ENCODE results near the gene RGS6.

RGS6 gene

GRCh38 chr14:71952381-71953363 is 20.4 kb downstream of the RGS6 start:
- no peak for DNase-seq

- DNase-seq = no peak
These were observed 24.8 kb downstream of the RGS6 start for GRCh38 chr14:71956920-71957563.

- no peak for DNase-seq
These were observed 26.8 kb downstream of the RGS6 start for GRCh38 chr14:71959055-71959454.

- DNase-seq = no peak
These were observed 28.5 kb downstream of the RGS6 start for GRCh38 chr14:71960494-71961353.

GRCh38 chr14:71961972-71962371 is 29.7 kb downstream of the RGS6 start:
- no peak for DNase-seq

- DNase-seq = no peak
These were observed 32.5 kb downstream of the RGS6 start for GRCh38 chr14:71964716-71965115.

GRCh38 chr14:71966528-71966927 is 34.3 kb downstream of the RGS6 start:
- DNase-seq = no peak

- DNase-seq = no peak
These were observed 35.5 kb downstream of the RGS6 start for GRCh38 chr14:71967704-71968103.

- no peak for DNase-seq
These were observed 38.0 kb downstream of the RGS6 start for GRCh38 chr14:71970272-71970671.

- DNase-seq = no peak
These were observed 53.4 kb downstream of the RGS6 start for GRCh38 chr14:71985538-71986189.

- DNase-seq = no peak
These were observed 56.2 kb downstream of the RGS6 start for GRCh38 chr14:71988476-71988875.

- no peak for DNase-seq
These were observed 56.7 kb downstream of the RGS6 start for GRCh38 chr14:71988939-71989338.

- DNase-seq = no peak
These were observed 62.2 kb downstream of the RGS6 start for GRCh38 chr14:71994416-71994815.

GRCh38 chr14:71995741-71996140 is 63.5 kb downstream of the RGS6 start:
- DNase-seq = no peak

GRCh38 chr14:71996610-71997009 is 64.4 kb downstream of the RGS6 start:
- no peak for DNase-seq

GRCh38 chr14:72000907-72001306 is 68.7 kb downstream of the RGS6 start:
- DNase-seq = no peak

- DNase-seq = no peak
These were observed 70.5 kb downstream of the RGS6 start for GRCh38 chr14:72002731-72003130.

- DNase-seq = no peak
These were observed 76.4 kb downstream of the RGS6 start for GRCh38 chr14:72008666-72009065.

GRCh38 chr14:72010474-72010873 is 78.2 kb downstream of the RGS6 start:
- DNase-seq = no peak

- no peak for DNase-seq
These were observed 81.6 kb downstream of the RGS6 start for GRCh38 chr14:72013721-72014345.

GRCh38 chr14:72014486-72014885 is 82.3 kb downstream of the RGS6 start:
- no peak for DNase-seq

- no peak for DNase-seq
These were observed 85.1 kb downstream of the RGS6 start for GRCh38 chr14:72017290-72017689.

Measured in CD4-positive, alpha-beta T cell treated with Interleukin-1 beta for 1 hour (primary cell).